IMR-90 (cell line): ENCODE data around the gene KLHL17. TPM values are rescaled to one million over a fixed set of nuclear protein-coding genes. Genes with fewer than 3 reads are reported as not detected.

Experiments used
- ATAC-seq: fragments of 200-7000 bp; cut with Tn5 transposase; 2 replicates; pipeline ENCODE4 v1.9.1; 2020; ENCODE audit warnings: low read depth, mild to moderate bottlenecking, moderate library complexity
- BruUV-seq: library from RNA; stranded (reverse); fragments of 400-500 nt; replicated peaks from 2 replicates; lab custom pipeline; 2021; lab: Mats Ljungman, UMichigan
- CTCF ChIA-PET: fragments of 300-600 bp; formaldehyde crosslinking; extraction: SDS; loops from one replicate; lab custom pipeline; 2021; ENCODE audit warnings: antibody characterized with exemption; lab: Yijun Ruan, JAX
- POLR2A ChIA-PET: fragments of 300-600 bp; sonication (Branson Sonifier 250); formaldehyde crosslinking; loops from one replicate; lab custom pipeline; 2022; ENCODE audit warnings: antibody characterized with exemption; ENCODE audit not compliant: unreplicated experiment; lab: Charles Lee
- DNase-seq: peaks from one replicate; pipeline ENCODE4 v3.0.0; 2013
- H2AFZ ChIP-seq: replicated peaks from 2 replicates; pipeline ENCODE3; 2013; ENCODE audit warnings: low read length, mild to moderate bottlenecking; ENCODE audit not compliant: poor library complexity
- H2AK5ac ChIP-seq: 2 replicates; pipeline ENCODE4 v1.6.1; 2013; ENCODE audit warnings: low read depth, low read length, inconsistent platforms
- H2AK9ac ChIP-seq: replicated peaks from 2 replicates; pipeline ENCODE3; 2013; ENCODE audit warnings: mild to moderate bottlenecking, low read depth, low read length, moderate library complexity; ENCODE audit not compliant: poor library complexity
- H2BK120ac ChIP-seq: 2 replicates; pipeline ENCODE4 v1.6.1; 2013; ENCODE audit warnings: low read depth, low read length, inconsistent platforms
- H2BK15ac ChIP-seq: 3 replicates; pipeline ENCODE4 v1.6.1; 2013; ENCODE audit warnings: low read depth, low read length, inconsistent platforms
- H2BK20ac ChIP-seq: 2 replicates; pipeline ENCODE4 v1.6.1; 2013; ENCODE audit warnings: low read depth, mild to moderate bottlenecking, inconsistent platforms, low read length, moderate library complexity
- H2BK5ac ChIP-seq: 2 replicates; pipeline ENCODE4 v1.6.1; 2013; ENCODE audit warnings: mild to moderate bottlenecking, low read depth, low read length, inconsistent platforms; ENCODE audit not compliant: poor library complexity, severe bottlenecking
- H3K14ac ChIP-seq: replicated peaks from 2 replicates; pipeline ENCODE4 v1.6.1; 2013; ENCODE audit warnings: low read depth, low read length, inconsistent platforms
- H3K18ac ChIP-seq: 2 replicates; pipeline ENCODE4 v1.6.1; 2013; ENCODE audit warnings: low read depth, low read length, control low read depth
- H3K23ac ChIP-seq: 2 replicates; pipeline ENCODE4 v1.6.1; 2013; ENCODE audit warnings: low read depth, low read length, inconsistent platforms
- H3K27ac ChIP-seq: 2 replicates; pipeline ENCODE4 v1.5.1; 2013; ENCODE audit warnings: mild to moderate bottlenecking, control low read depth, low read length; ENCODE audit not compliant: insufficient read depth
- H3K27me3 ChIP-seq: 2 replicates; pipeline ENCODE4 v1.6.1; 2013; ENCODE audit warnings: low read length; ENCODE audit not compliant: control insufficient read depth, insufficient read depth
- H3K36me3 ChIP-seq: 2 replicates; pipeline ENCODE4 v1.6.1; 2013; ENCODE audit warnings: low read length, mixed read lengths; ENCODE audit not compliant: control insufficient read depth, insufficient read depth
- H3K4ac ChIP-seq: 2 replicates; pipeline ENCODE4 v1.6.1; 2013; ENCODE audit warnings: low read depth, low read length, inconsistent platforms
- H3K4me1 ChIP-seq: 2 replicates; pipeline ENCODE4 v1.6.1; 2013; ENCODE audit warnings: low read length, mixed read lengths; ENCODE audit not compliant: control insufficient read depth, insufficient read depth
- H3K4me2 ChIP-seq: 2 replicates; pipeline ENCODE4 v1.6.1; 2013; ENCODE audit warnings: low read depth, mild to moderate bottlenecking, control low read depth, low read length, moderate library complexity
- H3K4me3 ChIP-seq: 2 replicates; pipeline ENCODE4 v1.5.1; 2013; ENCODE audit warnings: low read depth, mild to moderate bottlenecking, control low read depth, low read length, moderate library complexity; ENCODE audit not compliant: insufficient read depth
- H3K56ac ChIP-seq: 2 replicates; pipeline ENCODE4 v1.6.1; 2013; ENCODE audit warnings: low read length, inconsistent platforms; ENCODE audit not compliant: insufficient read depth; ENCODE audit errors: extremely low read depth
- H3K79me1 ChIP-seq, 2 experiments: 2 replicates each; pipeline ENCODE4 v1.6.1; 2013; ENCODE audit warnings: low read length in 2 of 2, inconsistent platforms in 1 of 2, low read depth in 1 of 2
- H3K9ac ChIP-seq: 2 replicates; pipeline ENCODE4 v1.6.1; 2013; ENCODE audit warnings: low read depth, low read length, control low read depth
- H3K9me1 ChIP-seq: 2 replicates; pipeline ENCODE4 v1.6.1; 2013; ENCODE audit warnings: low read length, inconsistent platforms; ENCODE audit not compliant: insufficient read depth
- H3K9me3 ChIP-seq: 2 replicates; pipeline ENCODE4 v1.6.1; 2013; ENCODE audit warnings: low read length; ENCODE audit not compliant: control insufficient read depth, insufficient read depth
- H4K20me1 ChIP-seq: 2 replicates; pipeline ENCODE4 v1.6.1; 2013; ENCODE audit warnings: low read length, inconsistent platforms; ENCODE audit not compliant: insufficient read depth
- H4K5ac ChIP-seq: 2 replicates; pipeline ENCODE4 v1.6.1; 2013; ENCODE audit warnings: mild to moderate bottlenecking, low read depth, low read length, control low read depth
- H4K8ac ChIP-seq, 2 experiments: 2 replicates each; pipeline ENCODE4 v1.6.1; 2013; ENCODE audit warnings: low read depth in 2 of 2, low read length in 2 of 2, control low read depth in 1 of 2, inconsistent platforms in 1 of 2
- H4K91ac ChIP-seq: 2 replicates; pipeline ENCODE4 v1.6.1; 2013; ENCODE audit warnings: low read depth, low read length, inconsistent platforms; ENCODE audit not compliant: insufficient read depth
- BHLHE40 ChIP-seq: fragments of 150-350 bp; IDR thresholded peaks from 2 replicates; pipeline ENCODE4 v1.6.1; 2016; ENCODE audit warnings: mild to moderate bottlenecking, low read depth, low read length
- CEBPB ChIP-seq: IDR thresholded peaks from 2 replicates; pipeline ENCODE4 v1.6.1; 2012; ENCODE audit warnings: low read depth, low read length, improper control_type of control experiment
- CHD1 ChIP-seq: IDR thresholded peaks from 2 replicates; pipeline ENCODE4 v1.6.1; 2012; ENCODE audit warnings: low read depth, low read length, improper control_type of control experiment
- FOS ChIP-seq: fragments of 150-350 bp; IDR thresholded peaks from 2 replicates; pipeline ENCODE4 v1.6.1; 2016; ENCODE audit warnings: low read depth, low read length
- MAFK ChIP-seq: IDR thresholded peaks from 2 replicates; pipeline ENCODE4 v1.6.1; 2012; ENCODE audit warnings: low read depth, low read length, improper control_type of control experiment
- MAZ ChIP-seq: IDR thresholded peaks from 2 replicates; pipeline ENCODE4 v1.6.1; 2012; ENCODE audit warnings: low read depth, mild to moderate bottlenecking, low read length, improper control_type of control experiment, moderate library complexity, borderline replicate concordance
- MXI1 ChIP-seq: IDR thresholded peaks from 2 replicates; pipeline ENCODE4 v1.6.1; 2012; ENCODE audit warnings: low read depth, mild to moderate bottlenecking, low read length, moderate library complexity, borderline replicate concordance
- NFE2L2 ChIP-seq: fragments of 150-350 bp; IDR thresholded peaks from 2 replicates; pipeline ENCODE4 v1.6.1; 2016; ENCODE audit warnings: low read depth, mild to moderate bottlenecking, low read length
- POLR2A ChIP-seq: IDR thresholded peaks from 2 replicates; pipeline ENCODE4 v1.6.1; 2012; ENCODE audit warnings: mild to moderate bottlenecking, low read depth, low read length
- RAD21 ChIP-seq: IDR thresholded peaks from 2 replicates; pipeline ENCODE4 v1.6.1; 2012; ENCODE audit warnings: low read length, improper control_type of control experiment
- RCOR1 ChIP-seq: IDR thresholded peaks from 2 replicates; pipeline ENCODE4 v1.6.1; 2012; ENCODE audit warnings: mild to moderate bottlenecking, low read length, improper control_type of control experiment; ENCODE audit not compliant: insufficient replicate concordance
- RFX5 ChIP-seq: IDR thresholded peaks from 2 replicates; pipeline ENCODE4 v1.8.0; 2012; ENCODE audit warnings: low read depth, mild to moderate bottlenecking, low read length, moderate library complexity
- SMC3 ChIP-seq: fragments of 150-350 bp; IDR thresholded peaks from 2 replicates; pipeline ENCODE4 v1.6.1; 2016; ENCODE audit warnings: low read depth, mild to moderate bottlenecking, antibody characterized with exemption, low read length, moderate library complexity
- WGBS, 2 experiments: methylation state at CpG; one replicate each; pipeline versions ENCODE4 v1.1.5 to v1.1.7; 2013; ENCODE audit warnings: missing lambda C conversion rate in 2 of 2; ENCODE audit not compliant: insufficient read length in 1 of 2; ENCODE audit errors: extremely low coverage in 2 of 2; 5-methylcytosine and 5-hydroxymethylcytosine counted together
- dilution Hi-C: fragments of 300-500 bp; cut with HindIII; formaldehyde crosslinking; loops from one replicate; pipeline ENCODE4 v1.14.3; 2018; ENCODE audit warnings: low sequenced_read_pairs; ENCODE audit not compliant: unreplicated experiment
- in situ Hi-C: fragments of 300-500 bp; cut with MboI; formaldehyde crosslinking; loops from 3 replicates; pipeline ENCODE4 v1.14.3; 2019; ENCODE audit warnings: low sequenced_read_pairs, inconsistent platforms, mixed read lengths
- intact Hi-C: fragments of 100-400 bp; cut with micrococcal nuclease; formaldehyde crosslinking; loops from 2 replicates; pipeline ENCODE4 v1.10.0; 2022
- polyA plus RNA-seq, 3 experiments: library from polyadenylated mRNA; depleted of rRNA; stranded (reverse); fragments of >200 nt; gene quantifications; 2 replicates each; pipeline ENCODE4 v1.2.3, GENCODE V29; 2012; ENCODE audit warnings: low replicate concordance in 1 of 3
- total RNA-seq: library from RNA; depleted of rRNA; stranded (reverse); fragments of >200 nt; gene quantifications from 2 replicates; pipeline ENCODE4 v1.2.3, GENCODE V29; 2012
- TF ChIP-seq, protein P1 (sequence below): fragments of 150-350 bp; IDR thresholded peaks from 2 replicates; pipeline ENCODE4 v1.6.1; 2016; ENCODE audit warnings: low read depth, mild to moderate bottlenecking, low read length, moderate library complexity, borderline replicate concordance
- TF ChIP-seq, protein P2 (sequence below): conservative IDR thresholded peaks from 2 replicates; pipeline ENCODE4 v1.5.1; 2012; ENCODE audit warnings: mild to moderate bottlenecking, low read depth, low read length, improper control_type of control experiment
- TF ChIP-seq, protein P3 (sequence below): fragments of 150-350 bp; IDR thresholded peaks from 2 replicates; pipeline ENCODE4 v1.6.1; 2017; ENCODE audit warnings: mild to moderate bottlenecking, antibody characterized with exemption, low read length, low read depth

KLHL17 gene
- total and polyA plus RNA-seq, 2 of the 4 experiments (the other 2 are of a cell fraction), result 3.4 to 41.0 TPM

DNA sequence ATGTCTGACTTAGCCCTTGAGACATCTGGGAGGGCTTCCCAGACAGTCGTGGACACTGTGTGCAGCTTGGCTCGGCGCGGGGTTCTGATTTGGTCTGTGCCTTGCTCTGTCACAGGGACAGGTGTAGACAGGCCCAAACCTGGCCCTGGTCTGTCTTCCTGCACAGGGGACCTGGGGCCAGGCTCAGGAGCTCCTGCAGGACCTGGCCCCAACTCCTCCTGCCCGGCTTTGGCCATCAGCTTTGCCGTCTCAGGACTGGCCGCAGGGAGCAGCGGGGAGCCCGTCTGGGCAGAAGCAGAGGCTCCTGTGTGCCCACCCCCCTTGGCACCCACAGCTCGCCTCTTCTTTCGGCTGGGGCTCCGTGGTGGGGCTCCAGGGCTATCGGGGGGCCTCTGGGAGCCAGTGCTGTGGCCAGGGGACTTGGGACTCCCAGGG is 19.8 kb downstream of the KLHL17 start:
- peak overlapping the region; percentile 24 for H2AK9ac ChIP-seq
- no peak overlapping the region for H2AK5ac ChIP-seq
- no peaks in the 10 kb centered on the region for H3K9me3 ChIP-seq
- no peak overlapping the region for H3K18ac ChIP-seq
- no peaks in the 10 kb centered on the region for H3K79me1 ChIP-seq
- no peak overlapping the region for H2AFZ ChIP-seq
- H3K9ac ChIP-seq, result no peak overlapping the region
- H4K91ac ChIP-seq, result no peak overlapping the region
- TF ChIP-seq POLR2A (no peak), CEBPB (no peak), SMC3 (no peak), MXI1 (no peak), RCOR1 (no peak), CHD1 (no peak), FOS (no peak), RFX5 (no peak), MAZ (no peak), NFE2L2 (no peak), BHLHE40 (no peak), RAD21 (no peak), MAFK (no peak)
- TF ChIP-seq, protein P1, sequence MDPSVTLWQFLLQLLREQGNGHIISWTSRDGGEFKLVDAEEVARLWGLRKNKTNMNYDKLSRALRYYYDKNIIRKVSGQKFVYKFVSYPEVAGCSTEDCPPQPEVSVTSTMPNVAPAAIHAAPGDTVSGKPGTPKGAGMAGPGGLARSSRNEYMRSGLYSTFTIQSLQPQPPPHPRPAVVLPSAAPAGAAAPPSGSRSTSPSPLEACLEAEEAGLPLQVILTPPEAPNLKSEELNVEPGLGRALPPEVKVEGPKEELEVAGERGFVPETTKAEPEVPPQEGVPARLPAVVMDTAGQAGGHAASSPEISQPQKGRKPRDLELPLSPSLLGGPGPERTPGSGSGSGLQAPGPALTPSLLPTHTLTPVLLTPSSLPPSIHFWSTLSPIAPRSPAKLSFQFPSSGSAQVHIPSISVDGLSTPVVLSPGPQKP, result no peak
- TF ChIP-seq, protein P2, sequence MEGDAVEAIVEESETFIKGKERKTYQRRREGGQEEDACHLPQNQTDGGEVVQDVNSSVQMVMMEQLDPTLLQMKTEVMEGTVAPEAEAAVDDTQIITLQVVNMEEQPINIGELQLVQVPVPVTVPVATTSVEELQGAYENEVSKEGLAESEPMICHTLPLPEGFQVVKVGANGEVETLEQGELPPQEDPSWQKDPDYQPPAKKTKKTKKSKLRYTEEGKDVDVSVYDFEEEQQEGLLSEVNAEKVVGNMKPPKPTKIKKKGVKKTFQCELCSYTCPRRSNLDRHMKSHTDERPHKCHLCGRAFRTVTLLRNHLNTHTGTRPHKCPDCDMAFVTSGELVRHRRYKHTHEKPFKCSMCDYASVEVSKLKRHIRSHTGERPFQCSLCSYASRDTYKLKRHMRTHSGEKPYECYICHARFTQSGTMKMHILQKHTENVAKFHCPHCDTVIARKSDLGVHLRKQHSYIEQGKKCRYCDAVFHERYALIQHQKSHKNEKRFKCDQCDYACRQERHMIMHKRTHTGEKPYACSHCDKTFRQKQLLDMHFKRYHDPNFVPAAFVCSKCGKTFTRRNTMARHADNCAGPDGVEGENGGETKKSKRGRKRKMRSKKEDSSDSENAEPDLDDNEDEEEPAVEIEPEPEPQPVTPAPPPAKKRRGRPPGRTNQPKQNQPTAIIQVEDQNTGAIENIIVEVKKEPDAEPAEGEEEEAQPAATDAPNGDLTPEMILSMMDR, result no peak
- TF ChIP-seq, protein P3, sequence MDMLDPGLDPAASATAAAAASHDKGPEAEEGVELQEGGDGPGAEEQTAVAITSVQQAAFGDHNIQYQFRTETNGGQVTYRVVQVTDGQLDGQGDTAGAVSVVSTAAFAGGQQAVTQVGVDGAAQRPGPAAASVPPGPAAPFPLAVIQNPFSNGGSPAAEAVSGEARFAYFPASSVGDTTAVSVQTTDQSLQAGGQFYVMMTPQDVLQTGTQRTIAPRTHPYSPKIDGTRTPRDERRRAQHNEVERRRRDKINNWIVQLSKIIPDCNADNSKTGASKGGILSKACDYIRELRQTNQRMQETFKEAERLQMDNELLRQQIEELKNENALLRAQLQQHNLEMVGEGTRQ, result no peak
- H2BK120ac ChIP-seq, result no peak overlapping the region
- H3K23ac ChIP-seq, result no peak overlapping the region
- ATAC-seq (no peak), DNase-seq (no peak)
- intact Hi-C loops, result loop anchor here (5.0 kb wide), 1 partner anchor 252 kb away; the partner anchor contains the start of genes B3GALT6 and SDF4
- no peaks in the 10 kb centered on the region for H3K36me3 ChIP-seq
- H2BK20ac ChIP-seq, result no peak overlapping the region
- POLR2A ChIA-PET, result no interaction called here
- H3K56ac ChIP-seq, result no peak overlapping the region
- no peak overlapping the region for H4K8ac ChIP-seq
- no peaks in the 10 kb centered on the region for H3K9me1 ChIP-seq
- H4K5ac ChIP-seq, result no peak overlapping the region
- H3K4me3 ChIP-seq, result no peak overlapping the region
- H2BK5ac ChIP-seq, result no peak overlapping the region
- 0 out of 2 replicates have a peak, but pooled peaks cover 2% of the 10 kb centered on the region for H3K4me1 ChIP-seq
- peaks cover 5% of the 10 kb centered on the region; the same call in 1 of the 2 replicates for H3K27me3 ChIP-seq
- no peak overlapping the region for H3K4me2 ChIP-seq
- BruUV-seq, result no TSS peak
- H3K4ac ChIP-seq, result no peak overlapping the region
- WGBS, 2 experiments, result 70% methylated on average over 9 of the region's 13 CpGs; no CpG with 5 or more reads in 1 of the 2 experiments
- in situ Hi-C loops, result no loop called here
- no peak overlapping the region for H2BK15ac ChIP-seq
- H4K20me1 ChIP-seq, result no peaks in the 10 kb centered on the region; the same call in 1 of the 2 replicates
- dilution Hi-C loops, result no loop called here
- no peak overlapping the region for H3K27ac ChIP-seq
- H3K14ac ChIP-seq, result no peak overlapping the region
- CTCF ChIA-PET, result interaction anchor here (1.2 kb wide), 1 partner anchor 84 kb away, joined by 3 read pairs; no protein-coding TSS in a partner anchor
